ENCODE measurements around the gene SEC14L3. TPM values are rescaled to one million over a fixed set of nuclear protein-coding genes. Genes with fewer than 3 reads are reported as not detected.
A peak's percentile ranks its signal among the peaks of the same experiment; 100 is the strongest.

The SEC14L3 gene
- total and polyA plus RNA-seq, 5 donors = not detected

GRCh38 chr22:30421695-30422480 lies 49.9 kb downstream of the SEC14L3 start:
- Histone ChIP-seq H3K27ac (ENCODE audit: low read length) (peak overlapping the region; percentile 72), H3K27me3 (ENCODE audit: control insufficient read depth, insufficient read depth) (no peaks in the 10 kb centered on the region), H3K4me1 (ENCODE audit: control insufficient read depth, insufficient read depth, low read length) (peaks cover 6% of the 10 kb centered on the region), H3K4me3 (ENCODE audit: low read length) (no peak overlapping the region), H3K9me3 (ENCODE audit: control insufficient read depth, low read length) (no peaks in the 10 kb centered on the region)
- intact Hi-C loops (cut with DNase I) = no loop called here
- WGBS = 59% methylated on average over 8 of the region's 8 CpGs
- DNase-seq (no peak), ATAC-seq (no peak)

GRCh38 chr22:30420347-30421125 lies 51.3 kb downstream of the SEC14L3 start:
- no peak for ATAC-seq
- H3K4me3 ChIP-seq (ENCODE audit: low read length) = no peak overlapping the region
- H3K27me3 ChIP-seq (ENCODE audit: control insufficient read depth, insufficient read depth) = no peaks in the 10 kb centered on the region
- H3K4me1 ChIP-seq (ENCODE audit: control insufficient read depth, insufficient read depth, low read length) = peaks cover 6% of the 10 kb centered on the region
- intact Hi-C loops (cut with DNase I) = no loop called here
- WGBS = 70% methylated on average over 6 of the region's 6 CpGs
- H3K27ac ChIP-seq (ENCODE audit: low read length) = no peak overlapping the region
- no peak for DNase-seq
- H3K9me3 ChIP-seq (ENCODE audit: control insufficient read depth, low read length) = no peaks in the 10 kb centered on the region

GRCh38 chr22:30416837-30417236 lies 55.0 kb downstream of the SEC14L3 start:
- intact Hi-C loops (cut with DNase I) = no loop called here
- no peak for DNase-seq
- ATAC-seq = no peak
- Histone ChIP-seq H3K27ac (ENCODE audit: low read length) (no peak overlapping the region), H3K27me3 (ENCODE audit: control insufficient read depth, insufficient read depth) (no peaks in the 10 kb centered on the region), H3K9me3 (ENCODE audit: control insufficient read depth, low read length) (no peaks in the 10 kb centered on the region), H3K4me3 (ENCODE audit: low read length) (no peak overlapping the region), H3K4me1 (ENCODE audit: control insufficient read depth, insufficient read depth, low read length) (no peaks in the 10 kb centered on the region)
- WGBS = 62% methylated on average over 1 of the region's 1 CpG

- no peak overlapping the region for H3K27ac ChIP-seq (ENCODE audit: low read length)
- intact Hi-C loops (cut with DNase I) = no loop called here
- H3K4me1 ChIP-seq (ENCODE audit: control insufficient read depth, insufficient read depth, low read length) = no peaks in the 10 kb centered on the region
- no peak for DNase-seq
- ATAC-seq = no peak
- 85% methylated on average over 2 of the region's 2 CpGs for WGBS
- H3K9me3 ChIP-seq (ENCODE audit: control insufficient read depth, low read length) = no peaks in the 10 kb centered on the region
- H3K27me3 ChIP-seq (ENCODE audit: control insufficient read depth, insufficient read depth) = no peaks in the 10 kb centered on the region
- H3K4me3 ChIP-seq (ENCODE audit: low read length) = no peak overlapping the region
Observed at GRCh38 chr22:30416403-30416802, 55.4 kb downstream of the SEC14L3 start.

GRCh38 chr22:30414525-30415047 lies 57.2 kb downstream of the SEC14L3 start:
- no peaks in the 10 kb centered on the region for H3K27me3 ChIP-seq (ENCODE audit: control insufficient read depth, insufficient read depth)
- ATAC-seq = no peak
- H3K9me3 ChIP-seq (ENCODE audit: control insufficient read depth, low read length) = no peaks in the 10 kb centered on the region
- H3K4me1 ChIP-seq (ENCODE audit: control insufficient read depth, insufficient read depth, low read length) = no peaks in the 10 kb centered on the region
- DNase-seq = no peak
- no peak overlapping the region for H3K27ac ChIP-seq (ENCODE audit: low read length)
- 81% methylated on average over 4 of the region's 4 CpGs for WGBS
- H3K4me3 ChIP-seq (ENCODE audit: low read length) = no peak overlapping the region
- intact Hi-C loops (cut with DNase I) = no loop called here

DNA sequence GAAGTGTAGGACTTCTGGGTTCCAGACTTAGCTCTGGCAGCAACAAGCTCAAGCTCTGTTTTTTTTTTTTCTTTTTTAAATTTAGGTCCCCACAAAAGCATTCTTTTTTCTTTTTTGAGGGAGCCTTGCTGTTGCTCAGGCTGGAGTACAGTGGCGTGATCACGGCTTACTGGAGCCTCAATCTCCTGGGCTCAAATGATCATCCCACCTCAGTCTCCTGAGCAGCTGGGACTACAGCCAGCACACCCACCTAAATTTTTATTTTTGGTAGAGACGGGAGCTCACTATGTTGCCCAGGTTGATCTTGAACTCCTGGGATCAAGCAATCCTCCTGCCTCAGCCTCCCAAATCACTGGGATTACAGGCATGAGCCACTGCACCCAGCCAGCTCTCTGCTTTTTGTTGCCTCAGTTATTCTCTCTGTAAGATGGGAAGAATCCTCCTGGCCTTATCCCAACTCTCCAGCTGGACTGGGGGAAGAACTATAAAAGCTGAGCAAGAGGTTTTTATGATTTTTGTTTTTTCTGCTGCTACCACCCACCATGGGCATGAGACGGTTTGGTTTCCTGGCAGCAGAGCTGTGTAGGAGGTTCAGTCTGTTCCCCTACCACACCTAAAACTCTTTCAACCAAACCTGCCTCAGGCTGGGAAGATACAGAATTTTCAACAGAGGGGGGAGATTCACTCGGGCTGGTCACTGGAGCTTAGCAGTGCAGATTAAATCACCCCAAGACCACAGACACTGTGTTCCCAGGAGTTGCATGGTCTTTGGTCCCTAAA lies 57.9 kb downstream of the SEC14L3 start:
- H3K4me1 ChIP-seq (ENCODE audit: control insufficient read depth, insufficient read depth, low read length) = no peaks in the 10 kb centered on the region
- intact Hi-C loops (cut with DNase I) = no loop called here
- H3K27ac ChIP-seq (ENCODE audit: low read length) = no peak overlapping the region
- no peaks in the 10 kb centered on the region for H3K27me3 ChIP-seq (ENCODE audit: control insufficient read depth, insufficient read depth)
- no peaks in the 10 kb centered on the region for H3K9me3 ChIP-seq (ENCODE audit: control insufficient read depth, low read length)
- H3K4me3 ChIP-seq (ENCODE audit: low read length) = no peak overlapping the region
- WGBS = 80% methylated on average over 5 of the region's 5 CpGs
- no peak for DNase-seq
- no peak for ATAC-seq

DNA sequence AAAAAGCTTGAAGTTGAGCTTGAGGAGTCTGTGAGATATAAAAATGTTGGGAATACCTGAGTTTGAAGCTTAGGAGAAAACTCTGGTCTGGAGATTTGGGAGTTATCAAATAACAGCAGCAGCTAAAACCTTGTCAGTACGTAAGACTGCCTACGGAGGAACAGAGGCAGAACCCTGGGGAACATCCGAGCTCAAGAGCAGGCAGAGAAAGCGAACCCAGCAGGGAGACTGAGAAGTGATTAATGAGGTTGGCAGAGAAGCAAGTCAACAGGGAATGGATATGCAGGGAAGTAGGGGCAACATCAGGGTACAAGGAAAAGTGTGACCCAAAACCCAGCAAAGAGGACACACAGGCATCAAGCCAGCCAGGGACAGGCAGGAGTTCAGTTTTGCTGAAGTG lies 58.8 kb downstream of the SEC14L3 start:
- 86% methylated on average over 4 of the region's 4 CpGs for WGBS

GRCh38 chr22:30411780-30412179 lies 60.0 kb downstream of the SEC14L3 start:
- intact Hi-C loops (cut with DNase I) = no loop called here
- H3K4me1 ChIP-seq (ENCODE audit: control insufficient read depth, insufficient read depth, low read length) = no peaks in the 10 kb centered on the region
- H3K4me3 ChIP-seq (ENCODE audit: low read length) = no peak overlapping the region
- no peaks in the 10 kb centered on the region for H3K27me3 ChIP-seq (ENCODE audit: control insufficient read depth, insufficient read depth)
- ATAC-seq (no peak), DNase-seq (no peak)
- H3K27ac ChIP-seq (ENCODE audit: low read length) = no peak overlapping the region
- 85% methylated on average over 3 of the region's 3 CpGs for WGBS
- no peaks in the 10 kb centered on the region for H3K9me3 ChIP-seq (ENCODE audit: control insufficient read depth, low read length)

More for the DNA sequence above, 58.8 kb downstream of the SEC14L3 start:
- no peaks in the 10 kb centered on the region for H3K27me3 ChIP-seq (ENCODE audit: control insufficient read depth, insufficient read depth)
- DNase-seq = no peak
- intact Hi-C loops (cut with DNase I) = no loop called here
- no peak overlapping the region for H3K4me3 ChIP-seq (ENCODE audit: low read length)
- no peak overlapping the region for H3K27ac ChIP-seq (ENCODE audit: low read length)
- ATAC-seq = no peak
- H3K9me3 ChIP-seq (ENCODE audit: control insufficient read depth, low read length) = no peaks in the 10 kb centered on the region
- no peaks in the 10 kb centered on the region for H3K4me1 ChIP-seq (ENCODE audit: control insufficient read depth, insufficient read depth, low read length)

Other genes starting within 250 kb of the SEC14L3 start
- gene LIF, start 225.3 kb downstream of the SEC14L3 start, total RNA-seq = 1 to 10 TPM in 1 of 4 donors, under 1 TPM in 3; 0.09 to 3.7 (median 0.43) TPM
- gene LIF, start 225.3 kb downstream of the SEC14L3 start, polyA plus RNA-seq = 0.54 TPM
- 1 to 10 TPM in 1 of 4 donors, under 1 TPM in 3; 0.17 to 1.5 (median 0.26) TPM for gene OSM, start 205.2 kb downstream of the SEC14L3 start, total RNA-seq
- gene OSM, start 205.2 kb downstream of the SEC14L3 start, polyA plus RNA-seq = 0.81 TPM
- 1 to 10 TPM; 7.0 to 9.0 (median 7.4) TPM for gene CASTOR1, start 182.5 kb downstream of the SEC14L3 start, total RNA-seq
- gene CASTOR1, start 182.5 kb downstream of the SEC14L3 start, polyA plus RNA-seq = 6.4 TPM
- gene TBC1D10A, start 145.1 kb downstream of the SEC14L3 start, total RNA-seq = 1 to 10 TPM; 5.6 to 9.1 (median 8.5) TPM
- gene TBC1D10A, start 145.1 kb downstream of the SEC14L3 start, polyA plus RNA-seq = 5.4 TPM
- gene SF3A1, start 115.1 kb downstream of the SEC14L3 start, total RNA-seq = 100 to 1,000 TPM; 105 to 110 (median 108) TPM
- gene SF3A1, start 115.1 kb downstream of the SEC14L3 start, polyA plus RNA-seq = 16.2 TPM
- 1 to 10 TPM in 3 of 4 donors, under 1 TPM in 1; 0.47 to 2.1 (median 1.4) TPM for gene CCDC157, start 115.0 kb downstream of the SEC14L3 start, total RNA-seq
- 0.66 TPM for gene CCDC157, start 115.0 kb downstream of the SEC14L3 start, polyA plus RNA-seq
- 10 to 100 TPM in 3 of 4 donors, 1 to 10 TPM in 1; 8.7 to 17.0 (median 12.7) TPM for gene RNF215, start 84.6 kb downstream of the SEC14L3 start, total RNA-seq
- 5.7 TPM for gene RNF215, start 84.6 kb downstream of the SEC14L3 start, polyA plus RNA-seq
- gene SEC14L2, start 75.0 kb downstream of the SEC14L3 start, total RNA-seq = 1 to 10 TPM; 2.0 to 5.5 (median 3.5) TPM
- 1.6 TPM for gene SEC14L2, start 75.0 kb downstream of the SEC14L3 start, polyA plus RNA-seq
- gene MTFP1, start 46.2 kb downstream of the SEC14L3 start, total RNA-seq = 10 to 100 TPM; 15.5 to 29.3 (median 18.6) TPM
- 38.9 TPM for gene MTFP1, start 46.2 kb downstream of the SEC14L3 start, polyA plus RNA-seq
- gene SEC14L4, start 33.7 kb upstream of the SEC14L3 start, total RNA-seq = not detected
- not detected for gene SEC14L4, start 33.7 kb upstream of the SEC14L3 start, polyA plus RNA-seq
- gene SEC14L6, start 74.7 kb upstream of the SEC14L3 start, total RNA-seq = under 1 TPM; 0.17 to 0.40 (median 0.23) TPM
- gene SEC14L6, start 74.7 kb upstream of the SEC14L3 start, polyA plus RNA-seq = 0.20 TPM
- under 1 TPM in 3 of 4 donors, not detected in 1; 0.17 to 0.93 (median 0.47) TPM for gene GAL3ST1, start 102.6 kb upstream of the SEC14L3 start, total RNA-seq
- 0.75 TPM for gene GAL3ST1, start 102.6 kb upstream of the SEC14L3 start, polyA plus RNA-seq
- 10 to 100 TPM; 23.7 to 31.9 (median 23.8) TPM for gene PES1, start 119.9 kb upstream of the SEC14L3 start, total RNA-seq
- gene PES1, start 119.9 kb upstream of the SEC14L3 start, polyA plus RNA-seq = 20.1 TPM
- gene TCN2, start 135.2 kb upstream of the SEC14L3 start, total RNA-seq = 10 to 100 TPM; 10.9 to 33.4 (median 25.5) TPM
- gene TCN2, start 135.2 kb upstream of the SEC14L3 start, polyA plus RNA-seq = 14.3 TPM
- 1 to 10 TPM; 2.5 to 4.0 (median 2.9) TPM for gene SLC35E4, start 163.8 kb upstream of the SEC14L3 start, total RNA-seq
- gene SLC35E4, start 163.8 kb upstream of the SEC14L3 start, polyA plus RNA-seq = 2.9 TPM
- 1 to 10 TPM; 2.5 to 4.4 (median 3.5) TPM for gene DUSP18, start 195.9 kb upstream of the SEC14L3 start, total RNA-seq
- 2.1 TPM for gene DUSP18, start 195.9 kb upstream of the SEC14L3 start, polyA plus RNA-seq
- gene OSBP2, start 222.9 kb upstream of the SEC14L3 start, total RNA-seq = 10 to 100 TPM in 2 of 4 donors, 1 to 10 TPM in 2; 4.1 to 12.3 (median 8.6) TPM
- gene OSBP2, start 222.9 kb upstream of the SEC14L3 start, polyA plus RNA-seq = 7.8 TPM

Data from right cardiac atrium (tissue), 5 donors.